Caco-2 (cell line): Measurements from ENCODE around the gene SLC7A4. TPM values are rescaled to one million over a fixed set of nuclear protein-coding genes. Genes with fewer than 3 reads are reported as not detected.
A peak's percentile ranks its signal among the peaks of the same experiment; 100 is the strongest.

Source experiments
- BruUV-seq: library from RNA; stranded (reverse); fragments of 400-500 nt; replicated peaks from 2 replicates; lab custom pipeline; 2021; lab: Mats Ljungman, UMichigan
- CTCF ChIA-PET: fragments of 300-600 bp; sonication (Branson Sonifier 250); formaldehyde crosslinking; loops from one replicate; lab custom pipeline; 2022; ENCODE audit warnings: antibody characterized with exemption; lab: Charles Lee
- POLR2A ChIA-PET: fragments of 300-600 bp; sonication (Branson Sonifier 250); formaldehyde crosslinking; loops from one replicate; lab custom pipeline; 2022; ENCODE audit warnings: antibody characterized with exemption; lab: Charles Lee
- DNase-seq, 2 experiments: peaks; one replicate each; pipeline versions ENCODE4 v3.0.0 to v3.0.0-alpha.2; 2020 to 2022
- H3K27me3 ChIP-seq: replicated peaks from 2 replicates; pipeline ENCODE4 v1.6.0; 2011; ENCODE audit warnings: low read length; ENCODE audit not compliant: control insufficient read depth, insufficient read depth
- H3K36me3 ChIP-seq: 2 replicates; pipeline ENCODE4 v1.5.1; 2011; ENCODE audit warnings: low read length; ENCODE audit not compliant: control insufficient read depth, insufficient read depth
- H3K4me1 ChIP-seq: fragments of 250-450 bp; sonication (Bioruptor Pico); 2 replicates; pipeline ENCODE4 v1.5.1; 2020; ENCODE audit warnings: mild to moderate bottlenecking
- H3K4me3 ChIP-seq: 2 replicates; pipeline ENCODE4 v1.5.1; 2011; ENCODE audit warnings: low read depth, mild to moderate bottlenecking, control low read depth, low read length
- H3K9me3 ChIP-seq: fragments of 250-450 bp; sonication (Bioruptor Pico); 2 replicates; pipeline ENCODE4 v1.5.1; 2020; ENCODE audit warnings: mild to moderate bottlenecking, moderate library complexity
- H3K27ac Mint-ChIP-seq: one replicate; pipeline ENCODE4 v1.8.0; 2022; ENCODE audit warnings: mixed read lengths; ENCODE audit not compliant: unreplicated experiment
- H3K27me3 Mint-ChIP-seq: one replicate; pipeline ENCODE4 v1.8.0; 2022; ENCODE audit warnings: mixed read lengths; ENCODE audit not compliant: insufficient read depth, unreplicated experiment
- H3K36me3 Mint-ChIP-seq: one replicate; pipeline ENCODE4 v1.8.0; 2022; ENCODE audit warnings: mild to moderate bottlenecking, mixed read lengths; ENCODE audit not compliant: insufficient read depth, unreplicated experiment
- H3K4me1 Mint-ChIP-seq: one replicate; pipeline ENCODE4 v1.8.0; 2022; ENCODE audit warnings: low read depth, mixed read lengths; ENCODE audit not compliant: unreplicated experiment
- H3K4me3 Mint-ChIP-seq: one replicate; pipeline ENCODE4 v1.8.0; 2022; ENCODE audit warnings: mild to moderate bottlenecking, moderate library complexity, mixed read lengths; ENCODE audit not compliant: unreplicated experiment
- H3K9me3 Mint-ChIP-seq: one replicate; pipeline ENCODE4 v1.8.0; 2022; ENCODE audit warnings: mixed read lengths; ENCODE audit not compliant: unreplicated experiment
- CTCF ChIP-seq, 2 experiments: fragments of 200-600 bp in 1 of 2; IDR thresholded peaks; 1 replicate in 1 of 2; 2 replicates in 1 of 2; pipeline versions ENCODE4 v1.5.1 to v1.8.0; 2011 to 2022; ENCODE audit warnings: antibody characterized with exemption in 1 of 2, control low read depth in 1 of 2, inconsistent platforms in 1 of 2, low read depth in 1 of 2, low read length in 1 of 2, mild to moderate bottlenecking in 1 of 2, moderate library complexity in 1 of 2; ENCODE audit not compliant: insufficient read depth in 1 of 2, severe bottlenecking in 1 of 2, unreplicated experiment in 1 of 2
- intact Hi-C: fragments of 100-400 bp; cut with micrococcal nuclease; formaldehyde crosslinking; loops from one replicate; pipeline ENCODE4 v1.10.0; 2022; ENCODE audit not compliant: unreplicated experiment
- total RNA-seq: library from RNA; stranded (reverse); gene quantifications from 2 replicates; pipeline ENCODE4 v1.2.3, GENCODE V29; 2022

Gene SLC7A4
- total RNA-seq, 1 experiment from 2014 or later = 1.9 TPM

GRCh38 chr22:20985720-20986119, 46.6 kb downstream of the SLC7A4 start:
- intact Hi-C loops = no loop called here
- Histone ChIP-seq H3K27me3 (no peaks in the 10 kb centered on the region), H3K4me1 (peaks cover 13% of the 10 kb centered on the region; the same call in 1 of the 2 replicates), H3K4me3 (no peak overlapping the region), H3K36me3 (no peaks in the 10 kb centered on the region), H3K9me3 (no peaks in the 10 kb centered on the region)
- TF ChIP-seq CTCF (IDR thresholded peaks at IDR 0.05; ENCODE audit: insufficient read depth in 1 of 2, low read depth in 1 of 2, low read length in 1 of 2, severe bottlenecking in 1 of 2, unreplicated experiment in 1 of 2) = no peak
- H3K27ac Mint-ChIP-seq = no peak overlapping the region
- H3K36me3 Mint-ChIP-seq = peaks cover 14% of the 10 kb centered on the region
- H3K27me3 Mint-ChIP-seq = no peaks in the 10 kb centered on the region
- no peaks in the 10 kb centered on the region for H3K4me1 Mint-ChIP-seq
- H3K4me3 Mint-ChIP-seq = no peak overlapping the region
- ChIA-PET CTCF (no interaction called here), POLR2A (no interaction called here)
- BruUV-seq = no TSS peak
- no peaks in the 10 kb centered on the region for H3K9me3 Mint-ChIP-seq
- no peak for DNase-seq

GRCh38 chr22:20983081-20983771, 49.1 kb downstream of the SLC7A4 start:
- H3K4me1 Mint-ChIP-seq = no peaks in the 10 kb centered on the region
- peaks cover 12% of the 10 kb centered on the region for H3K36me3 Mint-ChIP-seq
- no TSS peak for BruUV-seq
- peaks cover 14% of the 10 kb centered on the region; the same call in 1 of the 2 replicates for H3K4me1 ChIP-seq
- TF ChIP-seq CTCF (IDR thresholded peaks at IDR 0.05; ENCODE audit: insufficient read depth in 1 of 2, low read depth in 1 of 2, low read length in 1 of 2, severe bottlenecking in 1 of 2, unreplicated experiment in 1 of 2) = no peak
- H3K9me3 ChIP-seq = 0 out of 2 replicates have a peak, but pooled peaks cover 3% of the 10 kb centered on the region
- no peaks in the 10 kb centered on the region for H3K27me3 ChIP-seq
- no peaks in the 10 kb centered on the region for H3K27me3 Mint-ChIP-seq
- peak overlapping the region; percentile 85 for H3K4me3 Mint-ChIP-seq
- no peak overlapping the region for H3K27ac Mint-ChIP-seq
- POLR2A ChIA-PET = no interaction called here
- intact Hi-C loops = no loop called here
- CTCF ChIA-PET = no interaction called here
- no peak for DNase-seq
- peak overlapping the region; percentile 95 for H3K4me3 ChIP-seq
- no peaks in the 10 kb centered on the region for H3K36me3 ChIP-seq
- peaks cover 8% of the 10 kb centered on the region for H3K9me3 Mint-ChIP-seq

DNA sequence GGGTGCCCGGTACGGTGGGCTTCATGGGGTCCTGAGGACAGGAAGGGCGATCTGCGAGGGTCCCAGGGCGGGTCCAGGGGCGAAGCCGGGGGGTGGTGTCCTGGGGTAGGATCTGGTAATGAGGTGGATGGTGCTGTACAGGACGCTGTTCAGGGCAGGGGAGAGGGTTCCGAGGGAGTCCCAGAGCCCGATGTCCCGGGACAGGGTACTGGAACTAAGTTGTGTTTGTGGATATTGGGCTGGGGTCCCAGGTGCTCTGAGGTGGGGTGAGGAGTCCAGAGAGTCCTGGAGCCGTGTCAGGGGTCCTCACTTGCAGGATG, 49.8 kb downstream of the SLC7A4 start:
- Histone ChIP-seq H3K36me3 (no peaks in the 10 kb centered on the region), H3K4me1 (peaks cover 14% of the 10 kb centered on the region; the same call in 1 of the 2 replicates), H3K4me3 (peak overlapping the region; percentile 95), H3K27me3 (no peaks in the 10 kb centered on the region), H3K9me3 (0 out of 2 replicates have a peak, but pooled peaks cover 3% of the 10 kb centered on the region)
- BruUV-seq = no TSS peak
- Mint-ChIP-seq H3K27ac (peak overlapping the region; percentile 71), H3K9me3 (peaks cover 8% of the 10 kb centered on the region), H3K4me1 (no peaks in the 10 kb centered on the region), H3K36me3 (peaks cover 8% of the 10 kb centered on the region), H3K27me3 (no peaks in the 10 kb centered on the region), H3K4me3 (peak overlapping the region; percentile 85)
- POLR2A ChIA-PET = interaction anchor here (0.5 to 1.8 kb wide), 12 partner anchors 10 to 205 kb away, joined by 3 to 19 read pairs (median 5); partner anchors contain the start of genes CRKL, P2RX6 and THAP7
- no peak for TF ChIP-seq CTCF (IDR thresholded peaks at IDR 0.05; ENCODE audit: insufficient read depth in 1 of 2, low read depth in 1 of 2, low read length in 1 of 2, severe bottlenecking in 1 of 2, unreplicated experiment in 1 of 2)
- CTCF ChIA-PET = interaction anchor here (0.6 to 1.2 kb wide), 11 partner anchors 10 to 179 kb away, joined by 3 to 17 read pairs (median 6); partner anchors contain the start of gene CRKL
- intact Hi-C loops = loop anchor here (1.0 kb wide), 1 partner anchor 20 kb away; the partner anchor contains the start of gene THAP7
- DNase-seq = no peak
